RWPE2 (cell line): Measurements from ENCODE around the gene EIF2D.

Experiments
- ATAC-seq: fragments of 200-7000 bp; cut with Tn5 transposase; 3 replicates; pipeline ENCODE4 v1.9.1; 2021; ENCODE audit warnings: low read depth
- DNase-seq: peaks from one replicate; pipeline ENCODE4 v3.0.0-alpha.2; 2020; ENCODE audit warnings: low spot score
- H3K27ac ChIP-seq: fragments of 450-650 bp; 2 replicates; pipeline ENCODE4 v1.5.1; 2017; ENCODE audit warnings: mild to moderate bottlenecking; ENCODE audit not compliant: poor library complexity, severe bottlenecking
- H3K27me3 ChIP-seq: fragments of 250-450 bp; sonication (Bioruptor Pico); 2 replicates; pipeline ENCODE4 v1.5.1; 2021; ENCODE audit warnings: mild to moderate bottlenecking, moderate library complexity; ENCODE audit not compliant: insufficient read depth, poor library complexity, severe bottlenecking
- H3K36me3 ChIP-seq: fragments of 250-450 bp; sonication (Bioruptor Pico); 2 replicates; pipeline ENCODE4 v1.5.1; 2020; ENCODE audit warnings: low read depth, mild to moderate bottlenecking, moderate library complexity
- H3K4me1 ChIP-seq: fragments of 250-450 bp; sonication (Bioruptor Pico); 2 replicates; pipeline ENCODE4 v1.5.1; 2021; ENCODE audit warnings: mild to moderate bottlenecking, moderate library complexity; ENCODE audit not compliant: insufficient read depth, poor library complexity, severe bottlenecking
- H3K4me3 ChIP-seq: fragments of 250-450 bp; sonication (Bioruptor Pico); 2 replicates; pipeline ENCODE4 v1.5.1; 2021; ENCODE audit warnings: mild to moderate bottlenecking, moderate library complexity; ENCODE audit not compliant: severe bottlenecking
- H3K9me3 ChIP-seq: fragments of 250-450 bp; sonication (Bioruptor Pico); 2 replicates; pipeline ENCODE4 v1.5.1; 2021; ENCODE audit warnings: mild to moderate bottlenecking, moderate library complexity; ENCODE audit not compliant: severe bottlenecking
- TF ChIP-seq, protein P1 (sequence below): fragments of 450-650 bp; IDR thresholded peaks from one replicate; pipeline ENCODE4 v1.5.1; 2017; ENCODE audit warnings: mild to moderate bottlenecking, moderate library complexity; ENCODE audit not compliant: poor library complexity, severe bottlenecking

EIF2D gene

GRCh38 chr1:206554211-206554610 is 58.1 kb downstream of the EIF2D start:
- no peaks in the 10 kb centered on the region for H3K9me3 ChIP-seq
- H3K36me3 ChIP-seq = no peaks in the 10 kb centered on the region
- no peak overlapping the region for H3K27ac ChIP-seq
- no peaks in the 10 kb centered on the region for H3K27me3 ChIP-seq
- ATAC-seq (no peak), DNase-seq (no peak)
- TF ChIP-seq, protein P1, sequence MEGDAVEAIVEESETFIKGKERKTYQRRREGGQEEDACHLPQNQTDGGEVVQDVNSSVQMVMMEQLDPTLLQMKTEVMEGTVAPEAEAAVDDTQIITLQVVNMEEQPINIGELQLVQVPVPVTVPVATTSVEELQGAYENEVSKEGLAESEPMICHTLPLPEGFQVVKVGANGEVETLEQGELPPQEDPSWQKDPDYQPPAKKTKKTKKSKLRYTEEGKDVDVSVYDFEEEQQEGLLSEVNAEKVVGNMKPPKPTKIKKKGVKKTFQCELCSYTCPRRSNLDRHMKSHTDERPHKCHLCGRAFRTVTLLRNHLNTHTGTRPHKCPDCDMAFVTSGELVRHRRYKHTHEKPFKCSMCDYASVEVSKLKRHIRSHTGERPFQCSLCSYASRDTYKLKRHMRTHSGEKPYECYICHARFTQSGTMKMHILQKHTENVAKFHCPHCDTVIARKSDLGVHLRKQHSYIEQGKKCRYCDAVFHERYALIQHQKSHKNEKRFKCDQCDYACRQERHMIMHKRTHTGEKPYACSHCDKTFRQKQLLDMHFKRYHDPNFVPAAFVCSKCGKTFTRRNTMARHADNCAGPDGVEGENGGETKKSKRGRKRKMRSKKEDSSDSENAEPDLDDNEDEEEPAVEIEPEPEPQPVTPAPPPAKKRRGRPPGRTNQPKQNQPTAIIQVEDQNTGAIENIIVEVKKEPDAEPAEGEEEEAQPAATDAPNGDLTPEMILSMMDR = no peak
- no peaks in the 10 kb centered on the region for H3K4me1 ChIP-seq
- H3K4me3 ChIP-seq = no peak overlapping the region

- Histone ChIP-seq H3K27ac (no peak overlapping the region), H3K36me3 (no peaks in the 10 kb centered on the region), H3K27me3 (no peaks in the 10 kb centered on the region), H3K4me3 (no peak overlapping the region), H3K4me1 (no peaks in the 10 kb centered on the region), H3K9me3 (no peaks in the 10 kb centered on the region)
- no peak for DNase-seq
- ATAC-seq = no peak
- TF ChIP-seq, protein P1 = no peak
These were observed 60.3 kb downstream of the EIF2D start for GRCh38 chr1:206551986-206552326.

- H3K9me3 ChIP-seq = no peaks in the 10 kb centered on the region
- H3K27ac ChIP-seq = no peak overlapping the region
- ATAC-seq (no peak), DNase-seq (no peak)
- TF ChIP-seq, protein P1 = no peak
- H3K4me1 ChIP-seq = no peaks in the 10 kb centered on the region
- H3K36me3 ChIP-seq = no peaks in the 10 kb centered on the region
- no peaks in the 10 kb centered on the region for H3K27me3 ChIP-seq
- no peak overlapping the region for H3K4me3 ChIP-seq
These were observed 60.8 kb downstream of the EIF2D start for GRCh38 chr1:206551296-206551985.

DNA sequence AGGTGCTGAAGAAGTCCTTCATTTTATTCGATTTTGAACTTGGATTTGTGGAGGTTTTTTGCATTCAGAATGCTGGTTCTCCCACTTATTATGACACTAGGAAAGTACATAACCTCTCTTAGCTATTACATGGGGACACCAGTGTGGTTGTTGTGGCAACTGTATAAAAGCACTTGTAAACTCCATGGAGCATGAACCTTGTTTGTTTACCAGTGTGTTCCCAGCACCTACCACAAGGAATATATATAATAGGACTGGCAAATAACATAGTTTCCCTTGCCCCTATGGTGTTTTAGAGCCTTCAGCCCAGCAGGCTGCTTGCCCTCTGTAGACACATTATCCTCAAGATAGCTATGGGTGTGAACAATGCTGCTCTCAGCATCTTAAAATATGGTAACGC is 61.8 kb downstream of the EIF2D start:
- Histone ChIP-seq H3K4me1 (no peaks in the 10 kb centered on the region), H3K27ac (no peak overlapping the region), H3K36me3 (no peaks in the 10 kb centered on the region), H3K27me3 (no peaks in the 10 kb centered on the region), H3K4me3 (no peak overlapping the region), H3K9me3 (no peaks in the 10 kb centered on the region)
- no peak for DNase-seq
- no peak for ATAC-seq
- TF ChIP-seq, protein P1 = no peak

- H3K4me1 ChIP-seq = no peaks in the 10 kb centered on the region
- TF ChIP-seq, protein P1 = no peak
- DNase-seq (no peak), ATAC-seq (no peak)
- H3K27ac ChIP-seq = no peak overlapping the region
- H3K36me3 ChIP-seq = no peaks in the 10 kb centered on the region
- H3K27me3 ChIP-seq = no peaks in the 10 kb centered on the region
- H3K4me3 ChIP-seq = no peak overlapping the region
- H3K9me3 ChIP-seq = no peaks in the 10 kb centered on the region
These were observed 65.2 kb downstream of the EIF2D start for GRCh38 chr1:206547104-206547503.
